Gastroesophageal sphincter (tissue), 4 donors: Measurements from ENCODE around the gene CPNE5. TPM values are rescaled to one million over a fixed set of nuclear protein-coding genes. Genes with fewer than 3 reads are reported as not detected.

ENCODE experiments used
- ATAC-seq: fragments of 150-250 bp; one replicate; pipeline ENCODE4 v1.9.1; 2016; ENCODE audit warnings: mild to moderate bottlenecking, moderate library complexity
- H3K27ac ChIP-seq, 4 donors: fragments of 200-600 bp; sonication (generic) in 3 of 4; 1 replicate in 3 of 4; 2 replicates in 1 of 4; pipeline ENCODE4 v1.5.1; 2016 to 2019
- H3K27me3 ChIP-seq: fragments of 200-600 bp; sonication (generic); one replicate; pipeline ENCODE4 v1.5.1; 2019
- H3K36me3 ChIP-seq, 2 donors: fragments of 200-600 bp; sonication (generic); one replicate each; pipeline ENCODE4 v1.5.1; 2019; ENCODE audit warnings: control low read depth in 1 of 2
- H3K4me1 ChIP-seq, 3 donors: fragments of 200-600 bp; sonication (generic); 1 replicate in 2 of 3; 2 replicates in 1 of 3; pipeline ENCODE4 v1.5.1; 2016 to 2019; ENCODE audit warnings: control low read depth in 2 of 3
- H3K4me3 ChIP-seq, 2 donors: fragments of 200-600 bp; sonication (generic); one replicate each; pipeline ENCODE4 v1.5.1; 2019; ENCODE audit warnings: mild to moderate bottlenecking in 1 of 2, moderate library complexity in 1 of 2
- H3K9me3 ChIP-seq, 3 donors: fragments of 200-600 bp; sonication (generic); one replicate each; pipeline ENCODE4 v1.5.1; 2017 to 2019; ENCODE audit warnings: control low read depth in 2 of 3
- CTCF ChIP-seq, 4 experiments: fragments of 200-600 bp in 2 of 4; fragments of 450-650 bp in 2 of 4; sonication (generic) in 1 of 4; IDR thresholded peaks; one replicate each; pipeline ENCODE4 v1.5.1; 2017 to 2019; ENCODE audit warnings: antibody characterized with exemption in 4 of 4, mild to moderate bottlenecking in 2 of 4, moderate library complexity in 2 of 4
- EP300 ChIP-seq: sonication (generic); formaldehyde crosslinking; IDR thresholded peaks from one replicate; pipeline ENCODE4 v1.6.1; 2017; ENCODE audit warnings: antibody characterized with exemption, mild to moderate bottlenecking
- POLR2A ChIP-seq, 2 donors: fragments of 450-650 bp; IDR thresholded peaks; one replicate each; pipeline ENCODE4 v1.6.1; 2017; ENCODE audit warnings: antibody characterized with exemption in 2 of 2, mild to moderate bottlenecking in 2 of 2, moderate library complexity in 1 of 2
- POLR2AphosphoS5 ChIP-seq: sonication (generic); formaldehyde crosslinking; IDR thresholded peaks from one replicate; pipeline ENCODE4 v1.6.1; 2017; ENCODE audit warnings: antibody characterized with exemption
- WGBS, 2 donors: methylation state at CpG; one replicate each; pipeline ENCODE4 v1.1.5; 2018; ENCODE audit warnings: low coverage in 1 of 2; 5-methylcytosine and 5-hydroxymethylcytosine counted together
- total RNA-seq, 4 donors: library from RNA; depleted of rRNA; stranded (reverse); fragments of >200 nt; gene quantifications; one replicate each; pipeline ENCODE4 v1.1.0, GENCODE V29; 2016

CPNE5 gene
- total RNA-seq, 4 donors from 2014 or later: 0.42 to 2.3 (median 1.5) TPM

DNA sequence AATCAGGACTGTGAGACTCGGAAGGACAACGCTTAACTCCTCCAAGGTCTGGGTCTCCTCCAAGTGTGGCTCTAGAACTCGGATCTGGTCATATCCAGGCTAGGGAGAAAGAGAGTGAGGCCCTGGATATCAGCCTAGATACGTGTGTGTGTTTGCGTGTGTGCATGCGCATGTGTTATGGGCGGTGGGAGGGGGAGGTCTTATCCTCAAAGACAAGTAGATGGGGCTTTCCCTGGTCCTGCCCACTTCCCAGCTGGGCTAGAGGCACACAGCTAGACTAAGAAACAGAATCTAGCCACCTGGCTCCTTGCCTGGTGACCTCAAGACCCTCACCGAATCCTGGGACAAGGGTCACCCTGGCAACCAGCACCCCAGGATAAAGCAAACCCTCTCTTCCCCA, 13.2 kb downstream of the CPNE5 start:
- WGBS, 2 donors: 83 to 100% methylated on average over 4 to 5 of the region's 8 CpGs
- H3K27me3 ChIP-seq: no peaks in the 10 kb centered on the region
- H3K9me3 ChIP-seq: no peaks in the 10 kb centered on the region
- H3K36me3 ChIP-seq: no peaks in the 10 kb centered on the region
- no peak overlapping the region for H3K27ac ChIP-seq
- H3K4me1 ChIP-seq: peaks cover 3 to 37% (median 11%) of the 10 kb centered on the region in 3 donors
- TF ChIP-seq EP300 (no peak), CTCF (IDR thresholded peaks at IDR 0.05) (no peak), POLR2AphosphoS5 (no peak), POLR2A (IDR thresholded peaks at IDR 0.05) (no peak)
- no peak for ATAC-seq
- no peak overlapping the region for H3K4me3 ChIP-seq

- H3K9me3 ChIP-seq: no peaks in the 10 kb centered on the region
- no peaks in the 10 kb centered on the region for H3K36me3 ChIP-seq
- no peaks in the 10 kb centered on the region for H3K27me3 ChIP-seq
- H3K27ac ChIP-seq: no peak overlapping the region
- WGBS, 2 donors: 83 to 93% methylated on average over 1 to 6 of the region's 6 CpGs
- H3K4me1 ChIP-seq: peaks cover 3 to 32% (median 8%) of the 10 kb centered on the region in 3 donors
- H3K4me3 ChIP-seq: no peak overlapping the region
- TF ChIP-seq POLR2AphosphoS5 (no peak), EP300 (no peak), POLR2A (IDR thresholded peaks at IDR 0.05) (no peak), CTCF (IDR thresholded peaks at IDR 0.05) (no peak)
- ATAC-seq: no peak
Measured at GRCh38 chr6:36825452-36825851, 13.8 kb downstream of the CPNE5 start.

DNA sequence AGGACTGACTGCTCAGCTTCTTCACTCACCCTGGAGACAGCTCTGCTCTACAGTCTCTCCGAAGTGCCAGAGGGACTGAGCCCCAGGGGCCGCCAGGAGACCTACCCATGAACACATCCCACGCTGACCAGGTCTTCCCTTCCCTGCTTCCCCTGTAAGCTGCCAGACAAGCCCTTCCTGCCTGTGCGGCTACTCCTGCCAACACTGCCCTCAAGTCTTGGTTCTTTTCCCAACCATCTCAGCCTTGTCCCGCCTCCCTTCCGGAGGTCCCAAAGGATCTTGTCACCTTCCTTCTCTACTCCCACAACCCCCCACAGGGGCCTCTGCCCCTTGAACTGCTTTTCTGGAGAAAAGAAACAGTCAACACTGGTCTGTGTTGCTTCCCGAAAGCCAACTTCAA, 15.0 kb downstream of the CPNE5 start:
- Histone ChIP-seq H3K36me3 (no peaks in the 10 kb centered on the region), H3K4me3 (no peak overlapping the region), H3K4me1 (peaks cover 0 to 20% (median 0%) of the 10 kb centered on the region in 3 donors), H3K9me3 (no peaks in the 10 kb centered on the region), H3K27me3 (no peaks in the 10 kb centered on the region), H3K27ac (peak overlapping the region in 2 of 4 donors; percentile 27 to 62)
- 81 to 84% methylated on average over 3 to 4 of the region's 7 CpGs for WGBS, 2 donors
- ATAC-seq: no peak
- TF ChIP-seq POLR2A (IDR thresholded peaks at IDR 0.05) (no peak), EP300 (no peak), POLR2AphosphoS5 (no peak), CTCF (IDR thresholded peaks at IDR 0.05) (no peak)

GRCh38 chr6:36823421-36824096, 15.7 kb downstream of the CPNE5 start:
- Histone ChIP-seq H3K9me3 (no peaks in the 10 kb centered on the region), H3K36me3 (no peaks in the 10 kb centered on the region), H3K4me1 (peaks cover 0 to 17% (median 0%) of the 10 kb centered on the region in 3 donors), H3K4me3 (no peak overlapping the region), H3K27ac (peak overlapping the region in 3 of 4 donors; percentile 10 to 62 (median 54)), H3K27me3 (no peaks in the 10 kb centered on the region)
- TF ChIP-seq EP300 (no peak), POLR2AphosphoS5 (no peak), POLR2A (IDR thresholded peaks at IDR 0.05) (no peak), CTCF (IDR thresholded peaks at IDR 0.05) (no peak)
- WGBS, 2 donors: 22 to 83% methylated on average over 1 to 6 of the region's 12 CpGs
- ATAC-seq: no peak
